Measurements from ENCODE around the gene KAT2A.

DNA sequence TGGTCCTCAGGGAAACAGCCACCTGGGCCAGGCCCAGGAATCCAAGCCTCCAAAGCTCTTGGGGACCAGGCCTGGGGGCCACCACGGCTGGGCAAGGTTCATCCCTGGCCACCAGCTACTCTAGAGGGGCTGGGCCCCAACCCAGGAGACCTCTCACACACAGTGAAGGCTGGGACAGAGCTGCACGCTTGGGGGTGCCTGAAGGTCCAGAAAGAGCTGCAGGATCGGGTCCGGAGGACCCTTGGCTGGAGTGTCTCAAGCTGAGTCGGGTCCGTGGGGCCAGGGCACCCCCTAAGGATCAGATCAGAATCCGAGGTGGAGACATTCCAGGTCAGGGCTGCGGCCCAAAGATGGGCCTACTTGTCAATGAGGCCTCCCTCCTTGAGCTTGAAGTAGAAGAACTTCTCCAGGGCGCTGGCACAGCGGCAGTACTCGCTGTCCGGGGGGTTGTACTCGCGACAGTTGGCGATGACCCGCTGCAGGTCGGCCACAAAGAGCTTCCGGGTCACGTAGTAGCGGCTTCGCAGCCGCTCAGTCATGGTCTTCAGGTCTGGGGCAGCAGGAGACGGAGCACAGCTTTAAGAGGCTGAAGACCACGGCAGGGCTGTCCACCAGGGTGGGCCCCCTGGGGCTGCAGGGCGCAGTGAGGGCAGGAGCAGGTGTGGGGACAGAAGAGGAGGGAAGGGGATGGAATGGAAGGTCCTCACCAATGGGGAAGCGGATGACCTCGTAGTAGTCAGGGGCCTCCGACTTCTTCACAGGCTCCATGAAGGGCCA lies 7.7 kb downstream of the KAT2A start:
- TF ChIP-seq, protein P1, sequence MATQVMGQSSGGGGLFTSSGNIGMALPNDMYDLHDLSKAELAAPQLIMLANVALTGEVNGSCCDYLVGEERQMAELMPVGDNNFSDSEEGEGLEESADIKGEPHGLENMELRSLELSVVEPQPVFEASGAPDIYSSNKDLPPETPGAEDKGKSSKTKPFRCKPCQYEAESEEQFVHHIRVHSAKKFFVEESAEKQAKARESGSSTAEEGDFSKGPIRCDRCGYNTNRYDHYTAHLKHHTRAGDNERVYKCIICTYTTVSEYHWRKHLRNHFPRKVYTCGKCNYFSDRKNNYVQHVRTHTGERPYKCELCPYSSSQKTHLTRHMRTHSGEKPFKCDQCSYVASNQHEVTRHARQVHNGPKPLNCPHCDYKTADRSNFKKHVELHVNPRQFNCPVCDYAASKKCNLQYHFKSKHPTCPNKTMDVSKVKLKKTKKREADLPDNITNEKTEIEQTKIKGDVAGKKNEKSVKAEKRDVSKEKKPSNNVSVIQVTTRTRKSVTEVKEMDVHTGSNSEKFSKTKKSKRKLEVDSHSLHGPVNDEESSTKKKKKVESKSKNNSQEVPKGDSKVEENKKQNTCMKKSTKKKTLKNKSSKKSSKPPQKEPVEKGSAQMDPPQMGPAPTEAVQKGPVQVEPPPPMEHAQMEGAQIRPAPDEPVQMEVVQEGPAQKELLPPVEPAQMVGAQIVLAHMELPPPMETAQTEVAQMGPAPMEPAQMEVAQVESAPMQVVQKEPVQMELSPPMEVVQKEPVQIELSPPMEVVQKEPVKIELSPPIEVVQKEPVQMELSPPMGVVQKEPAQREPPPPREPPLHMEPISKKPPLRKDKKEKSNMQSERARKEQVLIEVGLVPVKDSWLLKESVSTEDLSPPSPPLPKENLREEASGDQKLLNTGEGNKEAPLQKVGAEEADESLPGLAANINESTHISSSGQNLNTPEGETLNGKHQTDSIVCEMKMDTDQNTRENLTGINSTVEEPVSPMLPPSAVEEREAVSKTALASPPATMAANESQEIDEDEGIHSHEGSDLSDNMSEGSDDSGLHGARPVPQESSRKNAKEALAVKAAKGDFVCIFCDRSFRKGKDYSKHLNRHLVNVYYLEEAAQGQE (IDR thresholded peaks at IDR 0.05; ENCODE audit: low read depth): no peak
- TF ChIP-seq EP300 (IDR thresholded peaks at IDR 0.05; ENCODE audit: borderline replicate concordance) (no peak), YY1 (IDR thresholded peaks at IDR 0.05; ENCODE audit: low read depth) (no peak), CREB1 (IDR thresholded peaks at IDR 0.05; ENCODE audit: low read depth) (no peak), TCF12 (IDR thresholded peaks at IDR 0.05; ENCODE audit: low read depth) (no peak), NFIC (IDR thresholded peaks at IDR 0.05) (no peak), RAD21 (IDR thresholded peaks at IDR 0.05; ENCODE audit: low read depth) (no peak), FOXM1 (IDR thresholded peaks at IDR 0.05; ENCODE audit: borderline replicate concordance, low read depth) (no peak)
- TF ChIP-seq, protein P2, sequence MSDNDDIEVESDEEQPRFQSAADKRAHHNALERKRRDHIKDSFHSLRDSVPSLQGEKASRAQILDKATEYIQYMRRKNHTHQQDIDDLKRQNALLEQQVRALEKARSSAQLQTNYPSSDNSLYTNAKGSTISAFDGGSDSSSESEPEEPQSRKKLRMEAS (IDR thresholded peaks at IDR 0.05): no peak
- TF ChIP-seq, protein P3, sequence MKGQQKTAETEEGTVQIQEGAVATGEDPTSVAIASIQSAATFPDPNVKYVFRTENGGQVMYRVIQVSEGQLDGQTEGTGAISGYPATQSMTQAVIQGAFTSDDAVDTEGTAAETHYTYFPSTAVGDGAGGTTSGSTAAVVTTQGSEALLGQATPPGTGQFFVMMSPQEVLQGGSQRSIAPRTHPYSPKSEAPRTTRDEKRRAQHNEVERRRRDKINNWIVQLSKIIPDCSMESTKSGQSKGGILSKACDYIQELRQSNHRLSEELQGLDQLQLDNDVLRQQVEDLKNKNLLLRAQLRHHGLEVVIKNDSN (IDR thresholded peaks at IDR 0.05): no peak
